ENCODE measurements around the gene SAMD10.

DNA sequence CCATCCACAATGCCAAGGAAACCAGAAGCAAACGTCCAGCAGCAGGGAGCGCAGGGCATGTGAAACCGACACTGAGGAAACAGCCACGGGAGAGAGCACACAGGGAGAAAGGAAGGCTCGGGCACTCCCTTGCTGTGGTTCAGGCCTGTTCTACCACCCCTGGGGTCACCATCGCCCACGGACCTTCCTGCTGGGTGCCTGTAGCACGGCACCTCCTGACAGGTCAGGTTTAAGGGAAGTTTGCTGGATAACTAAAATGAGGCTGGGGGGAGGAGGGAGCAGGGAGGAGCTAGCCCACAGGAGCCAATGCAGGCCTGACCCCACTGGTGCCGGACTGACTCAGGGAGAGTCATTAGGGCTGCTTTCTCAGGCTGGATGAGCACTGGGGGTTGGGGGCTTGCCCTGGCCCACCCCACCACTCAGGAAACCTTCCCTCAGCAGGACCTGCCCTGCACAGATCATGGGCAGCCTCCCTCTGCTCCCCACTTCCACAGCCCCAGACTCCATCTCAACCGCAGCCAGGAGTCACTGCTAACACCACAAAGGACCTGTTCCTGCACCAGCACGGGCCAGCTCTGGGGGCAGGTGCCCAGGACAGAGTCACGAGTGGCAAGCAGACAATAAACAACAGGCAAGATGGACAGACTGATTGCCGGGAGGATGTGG is 25.5 kb downstream of the SAMD10 start:
- TF ChIP-seq EZH2 (IDR thresholded peaks at IDR 0.05; ENCODE audit: insufficient read depth, poor library complexity, severe bottlenecking) (no peak), EZH2phosphoT487 (IDR thresholded peaks at IDR 0.05; ENCODE audit: insufficient read depth, low read depth) (no peak)

Measured in GM23248 (cell line).